ENCODE results near the gene GRB10.

GRB10 gene

DNA sequence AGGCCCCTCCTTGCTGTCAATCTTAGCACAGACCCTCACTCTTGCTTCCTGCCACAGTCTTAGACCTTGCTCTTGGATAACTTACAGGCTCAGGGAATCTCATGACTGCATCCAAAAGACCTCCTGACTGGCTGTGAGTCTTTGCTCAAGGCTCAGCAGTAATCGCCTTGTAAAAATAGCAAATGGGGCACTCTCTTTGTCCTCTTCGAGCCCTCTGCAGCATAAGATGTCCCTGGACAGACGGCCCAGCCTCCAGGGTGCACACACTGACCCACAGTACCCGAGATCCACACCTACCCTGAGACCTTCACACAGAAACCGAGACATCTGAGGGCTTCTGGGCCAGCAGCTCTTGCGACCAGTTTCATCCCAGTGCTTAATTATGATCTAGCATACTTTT lies 151.6 kb downstream of the GRB10 start:
- DNase-seq (ENCODE audit: extremely low read depth, low read depth) = no peak
- TF ChIP-seq, protein P1, sequence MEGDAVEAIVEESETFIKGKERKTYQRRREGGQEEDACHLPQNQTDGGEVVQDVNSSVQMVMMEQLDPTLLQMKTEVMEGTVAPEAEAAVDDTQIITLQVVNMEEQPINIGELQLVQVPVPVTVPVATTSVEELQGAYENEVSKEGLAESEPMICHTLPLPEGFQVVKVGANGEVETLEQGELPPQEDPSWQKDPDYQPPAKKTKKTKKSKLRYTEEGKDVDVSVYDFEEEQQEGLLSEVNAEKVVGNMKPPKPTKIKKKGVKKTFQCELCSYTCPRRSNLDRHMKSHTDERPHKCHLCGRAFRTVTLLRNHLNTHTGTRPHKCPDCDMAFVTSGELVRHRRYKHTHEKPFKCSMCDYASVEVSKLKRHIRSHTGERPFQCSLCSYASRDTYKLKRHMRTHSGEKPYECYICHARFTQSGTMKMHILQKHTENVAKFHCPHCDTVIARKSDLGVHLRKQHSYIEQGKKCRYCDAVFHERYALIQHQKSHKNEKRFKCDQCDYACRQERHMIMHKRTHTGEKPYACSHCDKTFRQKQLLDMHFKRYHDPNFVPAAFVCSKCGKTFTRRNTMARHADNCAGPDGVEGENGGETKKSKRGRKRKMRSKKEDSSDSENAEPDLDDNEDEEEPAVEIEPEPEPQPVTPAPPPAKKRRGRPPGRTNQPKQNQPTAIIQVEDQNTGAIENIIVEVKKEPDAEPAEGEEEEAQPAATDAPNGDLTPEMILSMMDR (IDR thresholded peaks at IDR 0.05; ENCODE audit: low read depth, low read length) = no peak

GRCh38 chr7:50629238-50629901 lies 153.3 kb downstream of the GRB10 start:
- TF ChIP-seq, protein P1 (IDR thresholded peaks at IDR 0.05; ENCODE audit: low read depth, low read length) = no peak
- DNase-seq (ENCODE audit: extremely low read depth, low read depth) = no peak

DNA sequence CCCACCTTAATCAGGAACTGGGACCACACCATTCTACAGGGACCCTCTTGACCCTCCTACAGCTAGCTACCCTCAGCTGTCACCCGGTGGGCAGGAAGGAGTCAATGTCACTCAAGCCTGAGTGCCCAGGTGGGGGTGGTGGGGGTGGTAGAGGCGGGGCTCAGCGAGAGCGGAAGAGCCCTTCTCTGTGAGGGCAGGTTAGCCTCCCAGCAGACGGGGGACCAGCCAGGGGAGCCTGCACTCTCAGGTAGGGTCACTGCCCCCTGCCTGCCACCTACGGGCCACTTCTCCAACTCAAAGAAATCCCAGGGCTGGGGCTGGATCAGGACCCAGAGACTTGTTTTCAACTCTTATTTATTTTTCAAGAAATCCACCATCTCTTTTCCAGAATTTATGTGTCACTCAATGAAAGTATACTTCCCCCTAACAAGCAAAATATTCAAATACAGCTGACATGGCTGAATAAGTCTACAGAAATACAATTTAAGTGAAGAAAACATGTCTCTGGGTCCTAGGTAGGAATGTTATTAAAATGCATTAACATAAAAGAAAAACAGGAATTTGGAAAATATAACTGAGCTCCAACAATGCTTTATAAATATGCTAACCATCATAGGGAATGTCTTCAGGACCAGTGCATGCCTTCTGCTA lies 154.1 kb downstream of the GRB10 start:
- TF ChIP-seq, protein P1 (IDR thresholded peaks at IDR 0.05; ENCODE audit: low read depth, low read length) = no peak
- no peak for DNase-seq (ENCODE audit: extremely low read depth, low read depth)

DNA sequence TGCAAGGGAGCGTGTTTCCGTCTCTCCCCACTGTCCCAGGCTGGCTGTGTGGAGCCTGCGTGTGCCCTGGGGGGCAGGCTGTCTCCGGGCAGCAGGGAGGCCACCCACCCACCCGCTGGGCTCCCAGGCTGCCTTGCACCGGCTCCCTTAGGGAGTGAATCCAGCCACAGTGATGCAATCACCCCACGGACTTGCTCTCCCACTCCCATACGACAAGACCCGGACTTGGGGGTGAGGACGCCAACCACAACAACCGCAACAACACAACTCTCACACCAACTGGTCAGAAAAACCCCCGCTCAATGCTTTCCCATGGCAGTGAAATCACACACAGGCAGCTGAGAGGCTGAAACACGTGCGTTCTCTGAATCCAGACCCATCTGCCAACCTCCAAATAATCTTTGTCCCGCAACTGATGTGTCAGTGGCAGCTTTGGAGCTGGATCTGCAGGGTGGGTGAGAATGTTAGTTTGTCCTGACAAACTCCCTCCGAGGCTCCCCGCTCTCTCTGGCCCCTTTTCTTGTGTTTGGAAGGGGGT lies 154.8 kb downstream of the GRB10 start:
- TF ChIP-seq, protein P1 (IDR thresholded peaks at IDR 0.05; ENCODE audit: low read depth, low read length) = no peak
- DNase-seq (ENCODE audit: extremely low read depth, low read depth) = no peak

DNA sequence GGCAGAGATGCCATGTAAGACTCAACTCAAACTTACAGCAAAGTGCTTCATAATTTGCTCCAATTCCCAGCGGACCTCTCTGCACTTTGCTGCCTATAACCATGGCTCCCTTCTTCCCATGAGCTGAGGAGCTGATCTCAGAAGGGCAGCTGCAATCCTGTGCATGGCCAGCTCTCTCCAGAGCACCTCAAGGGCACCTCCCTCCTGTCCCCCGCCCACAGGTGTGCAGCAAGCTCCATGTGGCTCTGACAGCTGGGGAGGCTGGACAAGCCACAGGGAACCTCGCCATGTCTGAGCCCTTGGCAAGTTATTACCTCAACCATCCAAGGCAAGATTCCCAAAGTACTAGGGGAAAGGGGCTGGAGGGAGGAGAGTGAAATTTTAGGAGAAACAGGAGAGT lies 156.4 kb downstream of the GRB10 start:
- no peak for DNase-seq (ENCODE audit: extremely low read depth, low read depth)
- TF ChIP-seq, protein P1 (IDR thresholded peaks at IDR 0.05; ENCODE audit: low read depth, low read length) = no peak

GRCh38 chr7:50625360-50625759 lies 157.3 kb downstream of the GRB10 start:
- DNase-seq (ENCODE audit: extremely low read depth, low read depth) = no peak
- TF ChIP-seq, protein P1 (IDR thresholded peaks at IDR 0.05; ENCODE audit: low read depth, low read length) = no peak

DNA sequence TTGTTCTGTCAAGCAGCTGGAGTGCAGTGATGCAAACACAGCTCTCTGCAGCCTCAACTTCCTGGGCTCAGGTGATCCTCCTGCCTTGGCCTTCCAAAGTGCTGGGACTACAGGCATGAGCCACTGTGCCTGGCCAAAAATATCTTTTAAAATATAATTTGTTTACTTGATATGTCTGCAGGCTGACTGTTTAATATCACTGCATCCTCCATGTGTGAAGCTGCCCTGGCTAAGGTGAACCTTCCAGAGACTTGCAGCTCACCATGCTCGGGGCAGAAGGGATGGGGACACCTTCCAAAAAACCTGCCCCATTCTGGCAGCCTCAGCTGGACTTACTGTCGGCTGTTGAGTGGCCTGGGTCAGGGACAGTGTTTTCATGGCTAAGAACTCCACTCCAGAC lies 159.9 kb downstream of the GRB10 start:
- TF ChIP-seq, protein P1 (IDR thresholded peaks at IDR 0.05; ENCODE audit: low read depth, low read length) = no peak
- DNase-seq (ENCODE audit: extremely low read depth, low read depth) = no peak

Measured in AG09319 (cell line).